Stimulated activated CD8-positive, alpha-beta memory T cell treated with anti-CD3 and anti-CD28 coated beads, Interleukin-4, amount 100 ng/mL, for 1 hour (primary cell): Measurements from ENCODE around the gene C10orf71.

Experiments used
- DNase-seq, 2 donors: peaks; one replicate each; pipeline ENCODE4 v3.0.0-alpha.2; 2020; ENCODE audit warnings: low read depth in 2 of 2, low spot score in 1 of 2

The C10orf71 gene

DNA sequence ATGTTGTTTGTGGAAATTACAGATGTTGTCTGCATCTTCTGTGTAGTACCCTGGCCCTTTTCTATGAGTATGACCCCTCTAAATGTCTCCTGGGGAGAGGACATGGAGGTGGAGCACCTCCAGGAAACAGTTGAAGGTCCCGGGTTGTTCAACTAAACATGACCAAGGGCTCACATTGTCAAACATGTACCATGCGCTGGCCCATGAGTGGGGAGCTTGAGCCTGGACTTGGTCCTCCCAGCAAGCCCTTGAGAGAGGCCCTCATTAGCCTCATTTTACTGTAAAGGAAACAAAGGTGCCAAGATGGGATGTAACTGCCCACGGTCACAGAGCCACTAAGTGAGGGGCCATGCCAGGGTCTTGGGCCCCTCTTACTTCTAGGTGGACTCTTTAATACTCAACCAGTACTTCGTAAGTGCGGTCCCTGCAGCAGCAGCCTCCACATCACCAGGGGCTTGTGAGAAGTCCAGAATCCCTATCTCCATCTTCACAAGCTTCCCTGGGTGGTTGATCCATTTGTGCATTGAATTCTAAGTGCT lies 31.2 kb downstream of the C10orf71 start:
- no peak for DNase-seq

DNA sequence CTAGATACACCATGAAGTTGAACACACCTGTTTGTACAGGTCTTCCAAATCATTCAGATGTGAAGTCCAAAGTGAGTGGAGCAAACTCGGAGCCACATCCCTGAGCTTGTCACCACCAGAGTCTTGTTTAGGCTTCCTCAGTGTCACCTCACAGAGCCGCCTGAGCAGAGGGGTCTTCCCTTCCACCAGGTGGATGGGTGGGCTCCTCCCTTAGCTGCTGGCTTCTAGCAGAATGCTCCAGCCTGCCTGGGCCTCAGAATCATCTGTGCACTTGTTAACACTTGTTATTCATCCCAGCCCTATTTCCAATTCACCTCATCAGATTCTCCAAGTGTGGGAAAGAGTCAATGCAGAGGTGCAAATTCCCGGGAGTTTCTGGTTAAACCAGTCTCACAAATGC lies 32.5 kb downstream of the C10orf71 start:
- no peak for DNase-seq

DNA sequence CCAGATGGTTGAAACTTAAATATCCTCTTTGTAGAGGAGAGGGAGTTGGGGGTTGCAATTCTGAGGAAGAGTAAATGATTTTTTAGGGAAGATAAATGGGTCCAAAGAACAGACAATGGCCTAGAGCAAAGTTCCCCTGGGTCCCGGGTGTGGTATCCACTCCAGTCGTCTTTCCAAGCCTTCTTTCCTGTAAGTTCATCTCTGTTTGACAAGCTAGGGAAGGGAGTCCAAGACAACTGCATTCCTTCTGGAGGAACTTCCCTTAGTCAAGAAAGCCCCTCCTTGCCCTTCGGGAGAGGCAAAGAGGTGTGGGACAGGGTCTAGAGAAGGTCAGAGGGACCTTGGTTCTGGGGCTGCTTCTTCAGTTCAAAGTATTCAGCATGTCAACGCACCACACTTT lies 33.4 kb downstream of the C10orf71 start:
- no peak for DNase-seq

DNA sequence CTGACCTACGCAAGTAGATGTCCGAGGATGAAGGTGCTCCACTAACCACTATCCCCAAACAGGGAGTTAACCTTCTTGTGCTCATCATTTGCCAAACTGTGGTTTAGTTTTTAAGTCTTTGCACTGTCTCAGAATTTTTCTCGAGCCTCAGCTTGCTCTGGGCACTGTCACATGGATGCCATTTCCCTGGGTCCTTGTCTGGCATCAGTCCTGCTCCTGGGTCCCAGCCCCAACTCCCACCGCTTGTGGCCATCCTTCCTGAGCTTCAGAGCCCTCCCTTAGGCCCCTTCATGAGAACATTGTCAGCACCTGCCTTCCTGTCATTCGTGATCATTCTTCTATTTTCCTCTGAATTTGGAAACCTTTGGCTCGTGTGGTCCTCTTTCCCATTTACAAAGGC lies 33.8 kb downstream of the C10orf71 start:
- DNase-seq = no peak

DNA sequence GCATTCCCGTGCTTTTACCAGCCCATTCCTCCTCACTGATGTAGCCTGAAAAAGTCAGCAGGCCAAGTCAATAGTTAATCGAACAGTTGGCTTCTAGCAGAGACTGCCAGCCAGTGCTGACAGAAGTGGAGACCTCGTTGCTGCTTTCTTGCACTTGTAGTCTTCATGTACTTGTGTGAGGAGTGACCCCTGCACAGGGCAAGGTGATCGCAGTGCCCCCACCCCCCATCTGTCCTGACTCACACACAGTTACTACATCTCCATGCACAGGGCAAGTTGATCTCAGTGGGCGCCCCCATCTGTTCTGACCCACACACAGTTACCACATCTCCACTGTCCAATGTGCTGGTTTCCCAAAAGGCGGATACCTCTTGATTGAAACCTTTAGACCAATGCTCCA lies 34.2 kb downstream of the C10orf71 start:
- no peak for DNase-seq

DNA sequence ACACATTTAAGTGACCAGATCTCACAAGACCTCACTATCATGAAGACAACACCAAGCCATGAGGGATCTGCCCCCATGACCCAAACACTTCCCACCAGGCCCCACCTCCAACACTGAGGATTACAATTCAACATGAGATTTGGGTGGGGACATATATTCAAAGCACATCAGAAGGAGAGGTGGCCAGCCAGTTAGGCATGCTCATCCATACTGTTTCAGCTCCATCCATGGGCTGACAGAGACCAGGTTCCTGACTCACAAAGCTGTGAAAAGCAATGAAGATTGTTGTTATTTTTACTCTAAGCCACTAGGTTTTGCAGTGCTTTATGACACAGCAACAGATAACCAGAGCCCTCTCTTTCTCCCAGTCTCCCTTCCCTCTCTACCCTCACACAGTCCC lies 36.0 kb downstream of the C10orf71 start:
- no peak for DNase-seq

DNA sequence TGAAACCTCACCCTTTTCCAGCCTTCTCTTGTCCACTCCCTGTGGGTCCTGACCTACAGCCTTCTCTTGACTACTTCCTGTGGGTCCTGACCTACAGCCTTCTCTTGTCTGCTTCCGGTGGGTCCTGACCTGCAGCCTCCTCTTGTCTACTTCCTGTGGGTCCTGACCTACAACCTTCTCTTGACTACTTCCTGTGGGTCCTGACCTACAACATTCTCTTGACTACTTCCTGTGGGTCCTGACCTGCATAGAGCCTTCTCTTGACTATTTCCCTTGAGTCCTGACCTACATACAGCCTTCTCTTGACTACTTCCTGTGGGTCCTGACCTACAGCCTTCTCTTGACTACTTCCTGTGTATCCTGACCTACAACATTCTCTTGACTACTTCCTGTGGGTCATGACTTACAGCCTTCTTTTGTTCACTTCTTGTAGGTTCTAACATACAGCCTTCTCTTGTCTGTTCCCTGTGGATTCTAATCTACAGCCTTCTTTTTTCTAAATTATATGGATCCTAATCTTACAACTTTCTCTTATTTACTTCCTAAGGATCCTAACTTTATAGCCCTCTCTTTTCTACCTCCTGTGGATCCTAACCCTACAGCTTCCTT lies 36.5 kb downstream of the C10orf71 start:
- DNase-seq = no peak

DNA sequence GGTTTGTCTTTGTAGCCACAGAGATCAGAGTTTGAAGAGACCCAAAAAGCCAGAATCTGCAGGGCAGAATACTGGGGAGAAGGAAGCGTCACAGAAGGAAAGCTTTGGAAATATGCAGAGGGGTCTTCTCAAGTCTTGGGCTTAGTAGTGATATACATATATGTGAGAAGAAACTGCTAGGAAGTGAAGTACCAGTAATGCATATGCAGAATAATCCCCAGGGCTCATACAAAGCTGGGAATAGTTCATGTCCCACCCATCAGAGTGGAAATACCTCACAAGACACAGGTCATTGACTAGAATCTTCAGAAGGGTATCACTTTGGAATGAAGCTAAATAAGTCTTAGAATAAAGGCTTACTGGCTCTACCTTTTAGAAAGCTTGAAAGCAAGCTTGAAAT lies 39.6 kb downstream of the C10orf71 start:
- DNase-seq = no peak

DNA sequence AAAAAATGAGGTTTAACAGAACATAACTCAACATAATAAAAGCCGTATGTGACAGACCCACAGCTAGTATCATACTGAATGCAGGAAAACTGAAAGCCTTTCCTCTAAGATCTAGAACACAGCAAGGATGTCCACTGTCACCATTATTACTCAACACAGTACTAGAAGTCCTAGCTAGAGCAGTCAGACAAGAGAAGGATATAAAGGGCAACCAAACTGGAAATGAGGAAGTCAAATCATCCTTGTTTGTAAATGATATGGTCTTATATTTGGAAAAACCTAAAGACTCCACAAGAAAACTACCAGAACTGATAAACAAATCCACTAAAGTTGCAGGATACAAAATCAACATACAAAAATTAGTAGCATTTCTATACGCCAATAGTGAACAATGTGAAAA lies 45.9 kb downstream of the C10orf71 start:
- no peak for DNase-seq

DNA sequence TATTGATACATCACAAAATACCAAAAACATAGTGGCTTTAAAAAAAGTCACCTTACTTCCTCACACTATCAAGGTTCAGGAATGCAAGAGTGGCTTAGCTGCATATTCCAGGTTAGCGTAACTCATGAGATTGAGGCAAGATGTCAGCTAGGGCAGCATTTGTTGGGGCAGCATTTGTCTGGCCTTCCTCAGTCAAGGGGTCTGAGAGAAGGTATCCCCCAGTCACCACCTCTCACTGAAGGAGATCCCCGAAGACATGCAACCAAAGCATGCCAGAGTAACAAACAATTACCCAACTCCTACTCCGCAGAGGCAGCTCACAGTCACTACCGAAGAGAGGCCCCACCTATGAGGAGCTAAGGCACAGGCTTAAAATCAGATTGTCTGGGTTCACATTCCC lies 48.4 kb downstream of the C10orf71 start:
- DNase-seq = no peak

DNA sequence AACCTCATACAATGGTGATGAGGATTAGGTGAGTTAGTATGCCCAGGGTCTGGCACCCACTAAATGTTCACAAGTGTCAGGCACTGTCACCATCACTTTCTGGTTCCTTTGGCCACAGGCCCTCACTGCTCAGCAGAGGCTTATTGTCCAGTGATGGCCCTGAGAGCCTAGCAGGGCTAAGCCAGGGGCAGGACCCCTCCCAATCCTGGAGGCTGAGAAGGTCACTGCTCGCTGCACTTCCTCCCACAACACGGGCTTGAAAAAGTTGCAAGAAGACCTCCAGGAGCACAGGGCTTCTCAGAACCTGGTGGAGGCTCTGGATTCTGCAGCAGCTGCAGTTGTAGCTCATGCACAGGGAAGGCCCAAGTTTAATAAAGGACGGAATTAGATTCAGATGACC lies 48.9 kb downstream of the C10orf71 start:
- no peak for DNase-seq

DNA sequence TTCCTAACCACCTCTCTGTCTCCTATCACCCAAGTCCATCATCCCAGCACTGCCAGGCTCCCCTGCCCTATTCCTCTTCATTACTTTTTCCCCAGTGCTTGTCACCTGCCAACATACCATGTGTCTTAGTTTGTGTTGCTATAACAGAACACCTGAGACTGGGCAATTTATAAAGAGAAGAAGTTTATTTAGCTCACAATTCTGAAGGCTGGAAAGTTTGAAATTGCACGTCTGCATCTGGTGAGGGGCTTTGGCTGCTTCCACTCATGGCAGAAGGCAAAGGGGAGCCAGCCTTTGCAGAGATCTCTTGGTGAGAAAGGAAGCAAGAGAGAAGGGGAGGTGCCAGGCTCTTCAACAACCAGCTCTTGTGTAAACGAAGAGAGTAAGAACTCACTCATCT lies 49.6 kb downstream of the C10orf71 start:
- no peak for DNase-seq

DNA sequence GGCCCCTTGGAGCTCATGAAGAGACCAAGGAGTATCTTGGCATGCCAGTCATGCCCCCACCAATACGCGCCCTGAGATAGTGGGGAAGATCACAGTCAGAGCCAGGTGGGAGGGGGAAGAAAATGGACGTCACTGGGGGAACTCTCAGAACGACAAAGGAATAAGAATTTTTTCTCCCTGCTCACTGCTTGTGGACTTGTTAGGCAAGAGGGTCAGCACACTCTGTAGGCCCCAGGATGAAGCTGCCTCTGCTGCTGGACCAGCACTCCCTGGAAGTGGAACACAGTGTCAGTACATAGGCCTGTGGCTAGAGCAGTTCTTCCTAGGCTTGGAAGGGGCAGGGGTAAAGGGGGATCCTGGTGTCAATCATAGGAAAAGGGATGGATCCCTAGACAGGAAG lies 50.4 kb downstream of the C10orf71 start:
- no peak for DNase-seq

DNA sequence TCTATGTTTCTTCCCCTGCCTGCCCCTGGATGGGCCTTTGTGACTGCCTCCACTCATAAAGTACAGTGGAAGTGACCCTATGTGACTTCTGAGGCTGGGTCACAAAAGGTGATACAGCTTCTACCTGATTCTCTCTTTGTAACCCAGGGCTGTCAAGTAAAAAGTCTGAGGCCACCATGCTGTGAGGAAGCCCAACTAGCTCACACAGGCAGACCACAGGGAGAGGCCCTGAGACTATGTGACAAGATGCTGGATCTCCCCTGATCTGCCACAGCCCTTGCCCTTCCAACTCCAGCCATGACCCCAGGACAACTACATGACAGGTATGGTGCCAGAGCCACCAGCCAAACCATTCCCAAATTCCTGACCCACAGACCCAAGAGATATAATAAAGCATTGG lies 51.2 kb downstream of the C10orf71 start:
- DNase-seq = no peak

DNA sequence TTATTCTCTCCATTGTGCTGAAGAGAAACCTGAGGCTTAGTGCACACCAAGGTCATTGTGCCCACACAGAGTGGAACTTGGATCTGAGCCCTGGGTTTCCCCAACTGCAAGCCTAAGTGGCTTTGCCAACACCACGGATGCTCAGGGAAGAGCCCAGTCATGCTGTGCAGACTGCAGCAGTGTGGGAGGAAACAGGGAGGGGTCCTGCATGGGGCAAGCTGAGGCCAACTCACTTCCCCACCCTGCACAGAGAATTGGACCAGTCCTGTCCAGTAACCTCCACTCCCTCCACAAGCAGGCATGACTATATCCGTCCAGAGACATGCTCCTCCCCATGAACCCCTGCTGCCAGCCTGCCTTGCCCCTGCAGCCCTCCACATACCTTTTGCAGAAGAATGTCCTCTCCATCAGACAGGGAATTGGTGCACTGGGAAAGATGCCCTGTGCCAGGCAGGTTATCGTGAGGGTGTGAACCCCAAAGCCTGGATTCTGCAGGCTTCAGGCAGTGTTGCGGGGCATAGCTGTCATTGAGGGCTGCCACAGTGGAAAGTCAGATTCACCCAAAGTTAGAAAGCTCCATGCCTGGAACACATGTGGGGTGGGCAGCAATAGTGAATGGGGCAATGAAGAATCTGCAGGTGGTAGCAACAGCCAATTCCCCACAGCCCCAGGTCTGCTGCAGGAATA lies 52.0 kb downstream of the C10orf71 start:
- DNase-seq = no peak

DNA sequence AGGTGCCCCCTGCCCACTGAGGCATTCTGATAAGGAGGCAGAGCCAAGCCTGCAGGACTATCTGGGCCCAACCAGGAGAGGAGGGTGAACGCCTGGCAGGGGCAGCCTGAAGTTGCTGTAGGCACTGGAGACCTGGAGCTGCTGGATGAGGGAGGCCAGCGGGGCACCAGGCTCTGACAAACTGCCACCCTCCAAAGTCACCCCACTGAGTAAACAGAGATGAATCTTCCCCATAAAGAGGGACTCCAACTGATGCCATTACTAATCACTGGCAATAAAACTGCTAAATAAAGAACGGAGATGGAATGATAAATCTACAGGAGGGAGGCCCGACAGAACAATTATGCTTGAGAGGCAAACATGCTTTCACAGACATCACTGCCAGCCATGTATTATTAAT lies 52.7 kb downstream of the C10orf71 start:
- no peak for DNase-seq

DNA sequence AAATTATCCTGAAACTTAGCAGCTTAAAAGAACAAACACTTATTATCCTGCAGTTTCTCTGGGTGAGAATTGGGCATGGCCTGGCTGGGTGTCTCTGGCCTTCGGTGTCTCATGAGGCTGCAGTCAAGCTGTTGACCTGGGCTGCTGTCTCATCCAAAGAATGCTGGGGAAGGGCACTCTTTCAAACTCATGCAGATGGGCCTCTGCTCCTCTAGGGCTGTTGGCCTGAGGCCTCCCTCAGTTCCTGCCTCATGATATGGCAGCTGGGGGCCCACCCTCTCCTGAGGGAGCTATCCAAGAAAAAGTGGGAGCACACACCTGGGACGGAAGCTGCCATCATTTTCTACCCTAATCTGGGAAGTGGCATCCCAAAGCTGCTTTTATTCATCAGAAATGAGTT lies 53.4 kb downstream of the C10orf71 start:
- no peak for DNase-seq

DNA sequence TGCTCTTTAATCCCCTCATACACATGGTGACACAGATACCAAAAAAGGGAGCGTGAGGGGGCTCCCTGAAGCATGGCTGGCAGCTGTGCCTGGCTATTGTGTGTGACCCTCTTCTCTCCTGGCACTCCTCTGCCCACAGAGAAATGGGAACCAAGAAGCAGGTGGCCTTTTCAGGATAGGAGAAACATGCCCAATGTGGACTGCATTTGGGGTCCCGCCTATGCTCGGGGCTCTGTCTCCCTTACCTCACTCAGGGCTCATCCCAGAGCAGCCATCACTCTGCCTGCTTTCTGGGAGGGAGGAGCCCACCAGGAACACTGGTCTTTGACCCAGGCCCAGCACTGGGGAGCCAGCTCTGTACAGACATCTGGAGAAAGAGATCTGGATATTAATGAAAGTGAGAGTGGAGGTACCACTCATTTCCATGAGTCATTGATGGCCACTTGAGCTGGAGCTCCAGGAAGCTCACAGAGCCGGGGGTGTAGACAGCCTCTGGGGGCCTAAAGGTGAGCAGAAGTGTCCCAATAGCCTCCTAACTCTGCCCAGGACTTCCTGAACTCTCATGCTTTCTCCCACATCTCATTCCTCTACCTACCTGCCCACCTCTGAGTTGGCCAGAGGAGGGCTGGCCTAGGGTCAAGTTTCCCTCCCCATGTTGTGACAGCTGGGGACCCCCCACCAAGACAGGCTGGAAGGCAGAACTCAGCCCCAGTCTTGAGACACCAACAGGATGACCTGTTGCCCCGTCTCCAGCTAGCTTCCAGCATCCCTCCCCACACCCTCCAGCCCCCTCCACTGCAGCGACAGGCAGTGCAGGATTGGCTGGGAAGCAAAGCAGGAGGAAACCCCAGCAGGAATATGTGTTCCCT lies 54.3 kb downstream of the C10orf71 start:
- DNase-seq = no peak

DNA sequence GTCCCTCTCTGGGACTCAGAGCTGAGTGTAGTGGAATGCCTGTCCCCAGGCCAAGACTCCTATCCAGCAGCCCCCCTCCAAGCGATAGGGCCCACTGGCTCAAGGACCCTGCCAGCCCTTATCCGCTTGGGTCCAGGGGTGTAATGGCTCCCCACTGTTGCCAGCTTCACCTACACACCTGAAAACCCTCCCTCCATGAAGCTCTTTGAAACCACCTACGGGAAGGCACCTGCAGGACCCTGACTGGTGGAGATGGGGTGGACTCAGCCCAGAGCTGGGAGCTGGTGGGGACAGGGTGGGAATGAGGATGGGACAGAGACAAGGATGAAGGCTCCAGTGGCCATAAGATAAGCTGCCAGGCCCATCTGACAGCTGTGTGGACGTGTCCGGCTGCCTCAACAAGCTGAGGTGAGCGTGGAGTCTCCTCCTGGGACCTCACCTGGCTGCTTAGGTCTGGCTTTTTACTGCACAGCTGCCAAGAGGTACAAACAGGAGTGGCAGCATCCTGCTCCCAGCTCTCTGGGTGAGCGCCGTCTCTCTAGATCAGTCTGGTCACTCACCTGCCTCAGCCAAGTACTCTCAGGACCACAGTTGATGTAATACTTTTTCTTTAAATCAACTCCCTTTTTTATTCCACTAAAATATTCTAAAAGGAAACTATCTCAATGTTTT lies 55.1 kb downstream of the C10orf71 start:
- DNase-seq = no peak

DNA sequence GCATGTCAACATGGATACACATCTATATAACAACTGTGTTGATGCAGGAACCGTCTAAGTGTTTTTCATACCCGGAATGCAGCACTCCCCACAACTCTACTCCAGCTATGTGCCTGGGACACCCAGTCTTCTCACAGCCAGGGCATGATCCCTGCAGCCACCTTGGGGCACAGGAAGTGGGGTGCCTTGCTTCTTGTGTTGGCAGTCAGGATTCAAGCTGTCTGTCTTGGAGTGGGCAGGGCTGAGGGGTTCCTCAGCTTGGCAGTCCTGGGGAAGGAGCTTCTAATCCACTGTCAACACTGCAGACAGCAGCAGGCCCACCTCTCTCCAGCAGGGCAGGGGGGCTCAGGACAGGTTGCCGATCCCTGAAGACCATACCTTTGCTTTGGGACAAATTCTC lies 55.6 kb downstream of the C10orf71 start:
- DNase-seq = no peak

DNA sequence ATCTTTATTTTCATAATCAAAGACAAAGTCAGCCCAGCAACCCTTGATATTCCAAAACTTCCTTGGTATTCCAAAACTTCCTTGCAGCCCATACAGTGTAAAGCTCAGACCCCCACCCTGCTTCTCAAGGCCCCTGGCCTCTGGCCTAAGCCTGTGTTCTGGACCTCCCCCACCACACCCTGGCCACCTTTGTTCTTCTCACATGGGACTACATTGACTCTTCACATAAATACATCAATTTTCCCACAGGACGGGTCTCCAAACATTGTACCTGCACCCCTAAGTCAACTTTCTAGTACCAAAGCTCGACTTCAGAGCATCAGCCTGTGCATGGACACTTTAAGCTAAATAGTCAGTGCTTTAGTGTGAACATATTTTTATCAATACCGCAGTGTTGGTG lies 56.3 kb downstream of the C10orf71 start:
- DNase-seq = no peak

DNA sequence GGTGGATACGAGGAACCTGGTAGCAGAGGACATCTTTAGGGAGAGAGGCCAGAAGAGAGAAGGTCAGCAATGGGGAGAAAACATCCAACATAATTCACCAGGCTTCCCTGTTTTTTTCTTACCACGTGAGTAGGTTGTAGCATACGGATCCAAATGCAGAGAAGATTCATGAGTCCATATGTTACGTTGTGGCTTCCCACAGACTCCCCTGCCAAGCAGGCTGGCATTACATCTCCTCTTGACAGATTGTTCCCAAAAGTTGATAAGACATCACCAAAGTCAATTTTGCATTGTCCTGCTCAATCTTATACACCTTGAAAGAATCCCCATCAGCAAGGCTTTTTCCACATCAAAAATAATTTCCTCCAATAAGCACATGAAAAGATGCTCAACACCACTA lies 57.2 kb downstream of the C10orf71 start:
- no peak for DNase-seq
